ENCODE results near the gene HEPHL1. TPM values are rescaled to one million over a fixed set of nuclear protein-coding genes. Genes with fewer than 3 reads are reported as not detected.
"Not testable (repeated sequence)": the region's sequence is repeated elsewhere in the genome, so short reads cannot be mapped to it uniquely, and the experiment has no call there.

HEPHL1 gene
- total and polyA plus RNA-seq, 7 donors: 0.01 TPM; not detected in 6

DNA sequence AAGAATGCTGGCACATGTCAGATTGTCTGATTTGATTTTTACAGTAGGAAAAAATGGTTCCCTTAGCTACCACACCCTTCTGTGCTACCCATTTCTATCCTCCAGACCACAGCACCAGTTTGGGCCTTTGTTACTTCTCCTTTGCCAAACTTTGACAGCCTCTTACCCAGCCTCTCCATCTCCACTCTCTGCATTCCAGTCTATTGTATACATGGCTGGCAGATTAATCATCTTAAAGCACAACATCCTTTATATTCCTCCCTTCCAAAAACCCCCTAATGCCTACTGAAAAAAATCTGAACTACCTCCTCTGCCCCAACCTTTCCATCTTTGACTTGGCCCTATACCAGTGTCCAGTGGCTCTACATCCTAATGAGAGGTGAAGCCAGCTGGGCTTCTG, 96.7 kb downstream of the HEPHL1 start:
- Histone ChIP-seq H3K9me3 (no peaks in the 10 kb centered on the region), H3K27ac (no peak overlapping the region), H3K27me3 (ENCODE audit: insufficient read depth in 3 of 3, low read length in 2 of 3) (no peaks in the 10 kb centered on the region), H3K4me3 (no peak overlapping the region), H3K36me3 (ENCODE audit: insufficient read depth in 1 of 2, low read depth in 1 of 2) (no peaks in the 10 kb centered on the region), H3K4me1 (no peaks in the 10 kb centered on the region)
- ATAC-seq (no peak), DNase-seq (no peak)
- intact Hi-C loops (cut with DNase I): no loop called here
- TF ChIP-seq, protein P1, sequence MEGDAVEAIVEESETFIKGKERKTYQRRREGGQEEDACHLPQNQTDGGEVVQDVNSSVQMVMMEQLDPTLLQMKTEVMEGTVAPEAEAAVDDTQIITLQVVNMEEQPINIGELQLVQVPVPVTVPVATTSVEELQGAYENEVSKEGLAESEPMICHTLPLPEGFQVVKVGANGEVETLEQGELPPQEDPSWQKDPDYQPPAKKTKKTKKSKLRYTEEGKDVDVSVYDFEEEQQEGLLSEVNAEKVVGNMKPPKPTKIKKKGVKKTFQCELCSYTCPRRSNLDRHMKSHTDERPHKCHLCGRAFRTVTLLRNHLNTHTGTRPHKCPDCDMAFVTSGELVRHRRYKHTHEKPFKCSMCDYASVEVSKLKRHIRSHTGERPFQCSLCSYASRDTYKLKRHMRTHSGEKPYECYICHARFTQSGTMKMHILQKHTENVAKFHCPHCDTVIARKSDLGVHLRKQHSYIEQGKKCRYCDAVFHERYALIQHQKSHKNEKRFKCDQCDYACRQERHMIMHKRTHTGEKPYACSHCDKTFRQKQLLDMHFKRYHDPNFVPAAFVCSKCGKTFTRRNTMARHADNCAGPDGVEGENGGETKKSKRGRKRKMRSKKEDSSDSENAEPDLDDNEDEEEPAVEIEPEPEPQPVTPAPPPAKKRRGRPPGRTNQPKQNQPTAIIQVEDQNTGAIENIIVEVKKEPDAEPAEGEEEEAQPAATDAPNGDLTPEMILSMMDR (IDR thresholded peaks at IDR 0.05): no peak

DNA sequence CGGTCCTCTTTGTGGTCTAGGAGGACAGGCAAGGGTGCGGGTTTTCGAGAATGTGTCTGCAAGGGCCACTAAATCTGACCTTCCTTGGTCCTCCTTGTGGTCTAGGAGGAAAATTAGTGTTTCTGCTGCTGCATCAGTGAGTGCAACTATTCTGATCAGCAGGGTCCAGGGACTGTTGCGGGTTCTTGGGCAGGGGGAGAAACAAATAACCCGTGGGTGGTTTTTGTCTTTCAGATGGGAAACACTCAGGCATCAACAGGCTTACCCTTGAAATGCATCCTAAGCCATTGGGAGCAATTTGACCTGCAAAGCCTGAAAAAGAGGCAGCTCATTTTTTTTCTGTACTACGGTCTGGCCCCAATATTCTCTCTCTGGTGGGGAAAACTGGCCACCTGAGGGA, 98.5 kb downstream of the HEPHL1 start:
- intact Hi-C loops (cut with DNase I); H3K9me3 ChIP-seq; ATAC-seq; H3K4me3 ChIP-seq; H3K27ac ChIP-seq; H3K36me3 ChIP-seq (ENCODE audit: insufficient read depth in 1 of 2, low read depth in 1 of 2); H3K27me3 ChIP-seq (ENCODE audit: insufficient read depth in 3 of 3, low read length in 2 of 3); H3K4me1 ChIP-seq; DNase-seq: not testable (repeated sequence)
- WGBS, 3 donors: 71 to 84% (median 83%) methylated on average over 6 of the region's 6 CpGs

DNA sequence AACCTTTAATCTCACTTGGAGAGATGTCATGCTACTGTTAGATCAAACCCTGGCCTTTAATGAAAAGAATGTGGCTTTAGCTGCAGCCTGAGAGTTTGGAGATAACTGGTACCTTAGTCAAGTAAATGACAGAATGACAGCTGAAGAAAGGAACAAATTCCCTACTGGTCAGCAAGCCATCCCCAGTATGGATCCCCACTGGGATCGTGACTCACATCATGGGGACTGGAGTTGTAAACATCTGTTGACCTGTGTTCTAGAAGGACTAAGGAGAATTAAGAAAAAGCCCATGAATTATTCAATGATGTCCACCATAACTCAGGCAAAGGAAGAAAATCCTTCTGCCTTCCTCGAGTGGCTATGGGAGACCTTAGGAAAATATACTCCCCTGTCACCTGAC, 99.4 kb downstream of the HEPHL1 start:
- whole genome bisulfite sequencing, 3 donors: 70 to 79% (median 78%) methylated on average over 2 of the region's 2 CpGs

DNA sequence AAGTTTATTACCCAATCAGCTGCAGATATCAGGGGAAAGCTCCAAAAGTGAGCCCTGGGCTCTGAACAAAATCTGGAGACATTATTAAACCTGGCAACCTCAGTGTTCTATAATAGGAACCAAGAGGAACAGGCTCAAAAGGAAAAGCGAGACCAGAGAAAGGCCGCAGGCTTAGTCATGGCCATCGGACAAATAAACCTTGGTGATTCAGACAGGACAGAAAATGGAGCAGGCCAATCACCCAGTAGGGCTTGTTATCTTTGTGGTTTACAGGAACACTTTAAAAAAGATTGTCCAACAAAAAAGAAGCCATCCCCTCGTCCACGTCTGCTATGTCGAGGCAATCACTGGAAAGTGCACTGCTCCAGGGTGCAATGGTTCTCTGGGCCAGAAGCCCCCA, 99.8 kb downstream of the HEPHL1 start:
- H3K4me1 ChIP-seq: no peaks in the 10 kb centered on the region
- no peaks in the 10 kb centered on the region for H3K27me3 ChIP-seq (ENCODE audit: insufficient read depth in 3 of 3, low read length in 2 of 3)
- no peaks in the 10 kb centered on the region for H3K36me3 ChIP-seq (ENCODE audit: insufficient read depth in 1 of 2, low read depth in 1 of 2)
- ATAC-seq (no peak), DNase-seq (no peak)
- H3K27ac ChIP-seq: no peak overlapping the region
- H3K9me3 ChIP-seq: no peaks in the 10 kb centered on the region
- WGBS, 3 donors: 93 to 98% (median 97%) methylated on average over 6 of the region's 6 CpGs
- no peak overlapping the region for H3K4me3 ChIP-seq
- intact Hi-C loops (cut with DNase I): no loop called here
- TF ChIP-seq, protein P1 (IDR thresholded peaks at IDR 0.05): no peak

More for the DNA sequence above, 99.4 kb downstream of the HEPHL1 start:
- DNase-seq; H3K27me3 ChIP-seq (ENCODE audit: insufficient read depth in 3 of 3, low read length in 2 of 3); ATAC-seq; H3K4me1 ChIP-seq; H3K4me3 ChIP-seq; H3K36me3 ChIP-seq (ENCODE audit: insufficient read depth in 1 of 2, low read depth in 1 of 2); H3K9me3 ChIP-seq; intact Hi-C loops (cut with DNase I); H3K27ac ChIP-seq: not testable (repeated sequence)

DNA sequence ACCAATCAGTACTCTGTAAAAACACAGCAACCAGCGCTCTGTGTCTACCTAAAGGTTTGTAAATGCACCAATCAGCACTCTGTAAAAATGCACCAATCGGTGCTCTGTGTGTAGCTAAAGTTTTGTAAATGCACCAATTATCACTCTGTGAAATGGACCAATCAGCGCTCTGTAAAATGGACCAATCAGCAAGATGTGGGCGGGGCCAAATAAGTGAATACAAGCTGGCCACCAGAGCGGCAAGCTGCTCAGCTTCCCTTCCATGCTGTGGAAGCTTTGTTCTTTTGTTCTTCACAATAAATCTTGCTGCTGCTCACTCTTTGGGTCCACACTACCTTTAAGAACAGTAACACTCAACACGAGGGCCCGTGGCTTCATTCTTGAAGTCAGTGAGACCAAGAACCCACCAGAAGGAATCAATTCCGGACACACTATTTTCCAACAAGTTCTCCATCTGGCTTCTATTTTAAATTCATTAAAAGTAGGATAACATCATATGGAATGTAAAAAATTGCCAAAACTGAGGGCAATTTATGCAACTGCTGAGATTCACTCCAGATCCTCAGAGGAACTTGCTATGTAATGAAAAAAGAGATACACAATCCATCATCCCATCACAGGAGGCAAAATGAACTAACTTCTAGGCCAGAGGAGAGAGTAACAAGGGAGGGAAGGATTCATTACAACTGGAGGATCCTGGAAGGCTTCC, 104.4 kb downstream of the HEPHL1 start:
- WGBS, 3 donors: 86 to 89% (median 89%) methylated on average over 8 of the region's 8 CpGs
- peaks cover 4% of the 10 kb centered on the region for H3K4me1 ChIP-seq
- ATAC-seq: no peak
- no peak overlapping the region for H3K27ac ChIP-seq
- TF ChIP-seq, protein P1 (IDR thresholded peaks at IDR 0.05): no peak
- H3K9me3 ChIP-seq: no peaks in the 10 kb centered on the region
- peaks cover 0 to 23% (median 0%) of the 10 kb centered on the region in 3 donors for H3K27me3 ChIP-seq (ENCODE audit: insufficient read depth in 3 of 3, low read length in 2 of 3)
- no peak overlapping the region for H3K4me3 ChIP-seq
- intact Hi-C loops (cut with DNase I): no loop called here
- H3K36me3 ChIP-seq (ENCODE audit: insufficient read depth in 1 of 2, low read depth in 1 of 2): no peaks in the 10 kb centered on the region
- DNase-seq: no peak

DNA sequence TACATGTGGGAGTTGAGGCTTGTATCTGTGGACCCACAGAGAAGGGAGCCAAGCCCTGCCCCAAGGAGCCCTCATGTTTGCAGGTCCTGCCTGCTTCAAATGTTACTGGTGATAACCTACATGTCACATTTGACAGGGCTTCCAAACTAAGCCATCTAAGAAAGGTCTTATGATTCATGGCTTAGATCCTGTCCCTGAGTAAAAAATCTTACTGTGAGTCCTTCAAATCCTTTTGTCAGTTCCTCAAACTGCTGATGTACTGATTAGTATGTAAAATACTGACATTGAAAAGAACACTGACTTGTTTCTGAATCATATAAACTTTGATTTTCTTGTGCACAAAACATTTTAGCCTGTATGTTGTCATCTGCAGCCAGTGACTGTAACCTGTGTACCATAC, 106.5 kb downstream of the HEPHL1 start:
- intact Hi-C loops (cut with DNase I): no loop called here
- Histone ChIP-seq H3K27ac (no peak overlapping the region), H3K9me3 (no peaks in the 10 kb centered on the region), H3K36me3 (ENCODE audit: insufficient read depth in 1 of 2, low read depth in 1 of 2) (no peaks in the 10 kb centered on the region), H3K4me3 (no peak overlapping the region), H3K27me3 (ENCODE audit: insufficient read depth in 3 of 3, low read length in 2 of 3) (peaks cover 0 to 23% (median 0%) of the 10 kb centered on the region in 3 donors), H3K4me1 (peaks cover 10% of the 10 kb centered on the region)
- no peak for ATAC-seq
- TF ChIP-seq, protein P1 (IDR thresholded peaks at IDR 0.05): no peak
- no peak for DNase-seq
